Activated naive CD8-positive, alpha-beta T cell treated with anti-CD3 and anti-CD28 coated beads, Interleukin-2, amount 50 U/mL, for 24 hours (primary cell): ENCODE data around the gene RELCH.

Experiments used
- ATAC-seq: fragments of 150-1000 bp; cut with Tn5 transposase; one replicate; pipeline ENCODE4 v1.10.0; 2021
- DNase-seq: peaks from one replicate; pipeline ENCODE4 v3.0.0; 2021
- H3K27ac Mint-ChIP-seq: one replicate; pipeline ENCODE4 v1.8.0; 2021; ENCODE audit warnings: mild to moderate bottlenecking, mixed read lengths
- H3K27me3 Mint-ChIP-seq: one replicate; pipeline ENCODE4 v1.8.0; 2021; ENCODE audit warnings: mixed read lengths
- H3K36me3 Mint-ChIP-seq: one replicate; pipeline ENCODE4 v1.8.0; 2021; ENCODE audit warnings: low read depth, mixed read lengths
- H3K4me1 Mint-ChIP-seq: one replicate; pipeline ENCODE4 v1.8.0; 2021; ENCODE audit warnings: mixed read lengths
- H3K4me3 Mint-ChIP-seq: one replicate; pipeline ENCODE4 v1.8.0; 2021; ENCODE audit warnings: mild to moderate bottlenecking, moderate library complexity, mixed read lengths
- H3K9me3 Mint-ChIP-seq: one replicate; pipeline ENCODE4 v1.8.0; 2021; ENCODE audit warnings: mixed read lengths

Gene RELCH

DNA sequence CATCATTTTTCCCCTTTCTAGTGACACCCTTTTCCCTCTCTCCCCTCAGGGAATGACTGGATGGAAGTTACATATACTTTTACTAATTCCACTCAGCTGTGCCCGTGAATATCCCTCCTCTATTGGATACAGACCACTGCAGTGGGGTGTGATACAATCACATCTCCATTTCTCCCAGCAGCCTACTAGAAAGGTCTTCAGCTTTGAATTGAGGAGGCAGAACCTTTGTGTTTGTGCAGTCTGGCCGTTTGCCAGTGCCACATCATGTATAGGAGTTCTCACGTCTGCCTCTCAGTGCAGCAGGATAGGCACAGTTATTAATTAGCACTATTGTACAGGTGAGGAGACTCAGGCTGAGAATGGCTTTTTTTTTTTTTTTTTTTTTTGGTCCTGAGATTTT lies 154.4 kb downstream of the RELCH start:
- H3K27me3 Mint-ChIP-seq, result peaks cover 13% of the 10 kb centered on the region
- H3K4me3 Mint-ChIP-seq, result no peak overlapping the region
- H3K4me1 Mint-ChIP-seq, result peaks cover 12% of the 10 kb centered on the region
- ATAC-seq (no peak), DNase-seq (no peak)
- H3K9me3 Mint-ChIP-seq, result no peaks in the 10 kb centered on the region
- H3K36me3 Mint-ChIP-seq, result no peaks in the 10 kb centered on the region
- H3K27ac Mint-ChIP-seq, result no peak overlapping the region

GRCh38 chr18:62342884-62343283 lies 155.8 kb downstream of the RELCH start:
- no peak for ATAC-seq
- H3K27ac Mint-ChIP-seq, result no peak overlapping the region
- H3K9me3 Mint-ChIP-seq, result no peaks in the 10 kb centered on the region
- no peak overlapping the region for H3K4me3 Mint-ChIP-seq
- peaks cover 16% of the 10 kb centered on the region for H3K27me3 Mint-ChIP-seq
- no peak for DNase-seq
- H3K4me1 Mint-ChIP-seq, result peaks cover 18% of the 10 kb centered on the region
- H3K36me3 Mint-ChIP-seq, result no peaks in the 10 kb centered on the region

DNA sequence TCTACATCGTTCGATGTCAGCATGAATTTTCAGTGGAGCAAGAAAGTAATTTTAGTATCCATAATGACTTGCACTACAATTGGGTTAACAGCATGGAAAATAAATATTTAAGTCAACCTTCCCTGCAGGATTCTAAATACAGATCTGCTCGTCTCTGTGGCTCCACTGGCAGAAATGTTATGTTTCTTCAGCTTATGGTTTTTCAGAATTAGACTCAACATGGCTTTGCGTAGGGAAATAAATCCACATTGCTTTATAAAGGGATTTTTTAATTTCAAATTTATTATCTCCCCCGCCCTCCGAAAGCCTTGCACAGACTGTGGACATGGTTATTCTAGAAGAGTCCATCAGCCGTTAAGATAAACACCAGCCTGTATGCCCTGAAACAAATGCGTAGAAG lies 156.3 kb downstream of the RELCH start:
- ATAC-seq (no peak), DNase-seq (no peak)
- Mint-ChIP-seq H3K4me1 (peaks cover 18% of the 10 kb centered on the region), H3K4me3 (no peak overlapping the region), H3K27ac (no peak overlapping the region), H3K36me3 (no peaks in the 10 kb centered on the region), H3K9me3 (no peaks in the 10 kb centered on the region), H3K27me3 (peaks cover 16% of the 10 kb centered on the region)

GRCh38 chr18:62345909-62346308 lies 158.9 kb downstream of the RELCH start:
- ATAC-seq (no peak), DNase-seq (no peak)
- H3K9me3 Mint-ChIP-seq, result no peaks in the 10 kb centered on the region
- peaks cover 7% of the 10 kb centered on the region for H3K27me3 Mint-ChIP-seq
- no peak overlapping the region for H3K4me3 Mint-ChIP-seq
- peaks cover 8% of the 10 kb centered on the region for H3K4me1 Mint-ChIP-seq
- H3K27ac Mint-ChIP-seq, result no peak overlapping the region
- no peaks in the 10 kb centered on the region for H3K36me3 Mint-ChIP-seq

DNA sequence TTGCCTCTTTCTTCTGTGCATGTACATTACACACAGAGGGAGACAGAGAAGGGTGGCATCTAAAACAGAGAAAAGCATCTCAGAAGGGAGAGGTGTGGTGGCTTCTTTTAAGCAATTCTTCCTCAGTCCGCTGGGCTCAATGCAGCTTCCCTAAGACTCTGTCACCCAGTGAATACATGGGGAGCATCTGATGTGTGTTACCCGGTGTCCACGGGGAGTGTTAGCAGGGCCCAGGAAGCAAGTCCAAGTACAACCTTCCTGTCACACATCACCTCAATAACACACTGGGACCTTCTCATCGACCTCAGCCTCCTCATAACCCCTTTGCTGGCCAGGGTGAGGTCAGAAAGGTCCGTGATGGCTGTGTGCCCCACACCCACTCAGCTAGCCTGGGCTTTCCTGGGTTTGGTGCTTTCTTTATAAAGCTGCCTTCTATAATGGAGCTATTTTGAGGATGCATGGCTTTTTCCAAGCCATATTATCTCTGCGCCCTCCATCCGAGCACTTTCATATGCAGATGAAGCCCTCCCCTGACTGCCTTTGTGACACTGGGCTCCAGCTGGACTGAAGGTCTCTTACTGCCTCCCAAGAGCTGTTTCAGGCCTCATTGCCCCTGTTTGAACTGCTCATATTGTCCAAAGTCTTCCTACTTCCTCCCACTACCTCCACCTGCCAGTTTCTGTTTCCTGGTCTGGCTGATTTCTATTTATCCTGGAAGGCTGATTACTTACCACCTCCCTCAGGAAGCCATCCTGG lies 159.5 kb downstream of the RELCH start:
- Mint-ChIP-seq H3K36me3 (no peaks in the 10 kb centered on the region), H3K4me1 (peaks cover 8% of the 10 kb centered on the region)

GRCh38 chr18:62347089-62347506 lies 160.0 kb downstream of the RELCH start:
- Mint-ChIP-seq H3K36me3 (no peaks in the 10 kb centered on the region), H3K4me1 (peaks cover 8% of the 10 kb centered on the region), H3K27me3 (peaks cover 7% of the 10 kb centered on the region), H3K9me3 (no peaks in the 10 kb centered on the region), H3K4me3 (no peak overlapping the region), H3K27ac (no peak overlapping the region)
- DNase-seq (no peak), ATAC-seq (peak; percentile 20)

More for the DNA sequence above, 159.5 kb downstream of the RELCH start:
- Mint-ChIP-seq H3K9me3 (no peaks in the 10 kb centered on the region), H3K27me3 (peaks cover 7% of the 10 kb centered on the region), H3K4me3 (no peak overlapping the region), H3K27ac (no peak overlapping the region)
- no peak for DNase-seq
- ATAC-seq, result no peak

GRCh38 chr18:62348474-62348873 lies 161.4 kb downstream of the RELCH start:
- H3K27me3 Mint-ChIP-seq, result peaks cover 7% of the 10 kb centered on the region
- H3K36me3 Mint-ChIP-seq, result no peaks in the 10 kb centered on the region

GRCh38 chr18:62353170-62353569 lies 166.1 kb downstream of the RELCH start:
- no peaks in the 10 kb centered on the region for H3K36me3 Mint-ChIP-seq
- no peaks in the 10 kb centered on the region for H3K9me3 Mint-ChIP-seq
- ATAC-seq (no peak), DNase-seq (no peak)
- no peaks in the 10 kb centered on the region for H3K4me1 Mint-ChIP-seq
- H3K27ac Mint-ChIP-seq, result no peak overlapping the region
- no peak overlapping the region for H3K4me3 Mint-ChIP-seq
- H3K27me3 Mint-ChIP-seq, result peaks cover 3% of the 10 kb centered on the region

More at GRCh38 chr18:62348474-62348873, 161.4 kb downstream of the RELCH start:
- Mint-ChIP-seq H3K9me3 (no peaks in the 10 kb centered on the region), H3K27ac (no peak overlapping the region), H3K4me3 (no peak overlapping the region), H3K4me1 (peaks cover 8% of the 10 kb centered on the region)
- DNase-seq (no peak), ATAC-seq (no peak)

DNA sequence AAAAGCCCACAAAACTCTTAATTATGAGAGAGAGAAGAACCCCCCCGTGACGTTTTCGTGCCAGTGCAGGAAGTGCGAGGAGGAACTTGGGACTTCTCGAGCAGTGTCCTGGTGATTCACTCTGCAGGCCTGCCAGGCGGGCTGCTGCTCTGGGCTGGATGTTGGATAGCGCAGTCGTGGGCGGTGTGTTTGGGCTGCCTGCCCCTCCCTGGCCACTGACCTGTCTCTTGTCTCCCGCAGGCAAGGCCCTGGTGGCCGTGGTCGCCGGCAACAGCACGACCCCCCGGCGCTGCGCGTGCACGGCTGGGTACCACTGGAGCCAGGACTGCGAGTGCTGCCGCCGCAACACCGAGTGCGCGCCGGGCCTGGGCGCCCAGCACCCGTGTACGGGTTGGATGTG lies 167.1 kb downstream of the RELCH start:
- no peaks in the 10 kb centered on the region for H3K36me3 Mint-ChIP-seq
- H3K27me3 Mint-ChIP-seq, result peaks cover 3% of the 10 kb centered on the region
- no peaks in the 10 kb centered on the region for H3K9me3 Mint-ChIP-seq
- no peak overlapping the region for H3K27ac Mint-ChIP-seq
- ATAC-seq (no peak), DNase-seq (no peak)
- no peak overlapping the region for H3K4me3 Mint-ChIP-seq
- no peaks in the 10 kb centered on the region for H3K4me1 Mint-ChIP-seq

DNA sequence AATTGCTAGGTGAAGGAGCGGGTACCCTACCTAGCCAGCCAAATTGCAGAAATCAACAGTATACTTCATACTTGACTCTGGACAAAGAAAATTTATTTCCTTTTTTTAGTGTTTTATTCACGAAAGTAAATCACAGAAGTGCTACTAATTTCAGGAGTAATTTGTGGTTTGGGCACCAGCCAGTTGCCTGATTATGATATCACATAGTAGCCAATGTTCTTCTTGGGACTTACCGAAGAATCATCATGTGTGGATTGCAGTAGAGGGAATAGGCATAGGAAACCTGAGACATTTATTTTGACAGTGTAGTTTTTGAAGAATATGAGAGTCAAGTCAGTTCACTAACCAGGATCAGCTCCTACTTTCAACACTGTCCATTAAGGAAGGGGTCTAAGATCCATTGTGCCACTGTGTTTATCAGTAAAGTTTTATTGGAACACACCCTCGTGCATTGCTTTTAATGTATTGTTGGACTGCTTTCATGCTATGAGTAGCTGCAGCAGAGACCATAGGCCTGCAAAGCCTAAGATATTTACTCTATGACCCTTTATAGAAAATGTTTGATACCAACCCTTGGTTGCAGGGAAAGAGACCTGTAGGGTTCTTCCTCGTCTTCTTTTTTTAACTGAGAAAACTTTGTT lies 170.1 kb downstream of the RELCH start:
- no peak for DNase-seq
- H3K27me3 Mint-ChIP-seq, result no peaks in the 10 kb centered on the region
- no peak overlapping the region for H3K4me3 Mint-ChIP-seq
- H3K27ac Mint-ChIP-seq, result no peak overlapping the region
- no peaks in the 10 kb centered on the region for H3K4me1 Mint-ChIP-seq
- no peak for ATAC-seq
- H3K36me3 Mint-ChIP-seq, result no peaks in the 10 kb centered on the region
- H3K9me3 Mint-ChIP-seq, result no peaks in the 10 kb centered on the region
